ENCODE data around the gene SOCS4.
"Not testable (repeated sequence)": the region's sequence is repeated elsewhere in the genome, so short reads cannot be mapped to it uniquely, and the experiment has no call there.

SOCS4 gene

DNA sequence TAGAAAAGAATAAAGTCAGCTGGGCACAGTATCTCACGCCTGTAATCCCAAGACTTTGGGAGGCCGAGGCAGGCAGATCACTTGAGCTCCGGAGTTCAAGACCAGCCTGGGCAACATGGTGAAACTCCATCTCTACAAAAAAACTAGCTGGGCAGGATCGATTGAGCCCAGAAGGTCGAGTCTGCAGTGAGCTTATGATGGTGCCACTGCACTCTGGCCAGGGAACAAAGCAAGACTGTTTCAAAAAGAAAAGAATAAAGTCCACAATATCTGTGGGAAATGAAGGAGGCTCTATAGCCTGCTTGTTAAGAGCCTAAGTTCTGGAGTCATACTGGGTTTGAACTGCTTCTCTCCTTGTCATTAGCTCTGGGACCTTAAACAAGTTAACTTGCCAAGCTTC is 32.3 kb downstream of the SOCS4 start:
- TF ChIP-seq, protein P1, sequence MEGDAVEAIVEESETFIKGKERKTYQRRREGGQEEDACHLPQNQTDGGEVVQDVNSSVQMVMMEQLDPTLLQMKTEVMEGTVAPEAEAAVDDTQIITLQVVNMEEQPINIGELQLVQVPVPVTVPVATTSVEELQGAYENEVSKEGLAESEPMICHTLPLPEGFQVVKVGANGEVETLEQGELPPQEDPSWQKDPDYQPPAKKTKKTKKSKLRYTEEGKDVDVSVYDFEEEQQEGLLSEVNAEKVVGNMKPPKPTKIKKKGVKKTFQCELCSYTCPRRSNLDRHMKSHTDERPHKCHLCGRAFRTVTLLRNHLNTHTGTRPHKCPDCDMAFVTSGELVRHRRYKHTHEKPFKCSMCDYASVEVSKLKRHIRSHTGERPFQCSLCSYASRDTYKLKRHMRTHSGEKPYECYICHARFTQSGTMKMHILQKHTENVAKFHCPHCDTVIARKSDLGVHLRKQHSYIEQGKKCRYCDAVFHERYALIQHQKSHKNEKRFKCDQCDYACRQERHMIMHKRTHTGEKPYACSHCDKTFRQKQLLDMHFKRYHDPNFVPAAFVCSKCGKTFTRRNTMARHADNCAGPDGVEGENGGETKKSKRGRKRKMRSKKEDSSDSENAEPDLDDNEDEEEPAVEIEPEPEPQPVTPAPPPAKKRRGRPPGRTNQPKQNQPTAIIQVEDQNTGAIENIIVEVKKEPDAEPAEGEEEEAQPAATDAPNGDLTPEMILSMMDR (conservative IDR thresholded peaks at IDR 0.05; ENCODE audit: low read depth, low read length): no peak
- no peak overlapping the region for H3K4me3 ChIP-seq (ENCODE audit: low read length)
- DNase-seq (ENCODE audit: low read depth): no peak

DNA sequence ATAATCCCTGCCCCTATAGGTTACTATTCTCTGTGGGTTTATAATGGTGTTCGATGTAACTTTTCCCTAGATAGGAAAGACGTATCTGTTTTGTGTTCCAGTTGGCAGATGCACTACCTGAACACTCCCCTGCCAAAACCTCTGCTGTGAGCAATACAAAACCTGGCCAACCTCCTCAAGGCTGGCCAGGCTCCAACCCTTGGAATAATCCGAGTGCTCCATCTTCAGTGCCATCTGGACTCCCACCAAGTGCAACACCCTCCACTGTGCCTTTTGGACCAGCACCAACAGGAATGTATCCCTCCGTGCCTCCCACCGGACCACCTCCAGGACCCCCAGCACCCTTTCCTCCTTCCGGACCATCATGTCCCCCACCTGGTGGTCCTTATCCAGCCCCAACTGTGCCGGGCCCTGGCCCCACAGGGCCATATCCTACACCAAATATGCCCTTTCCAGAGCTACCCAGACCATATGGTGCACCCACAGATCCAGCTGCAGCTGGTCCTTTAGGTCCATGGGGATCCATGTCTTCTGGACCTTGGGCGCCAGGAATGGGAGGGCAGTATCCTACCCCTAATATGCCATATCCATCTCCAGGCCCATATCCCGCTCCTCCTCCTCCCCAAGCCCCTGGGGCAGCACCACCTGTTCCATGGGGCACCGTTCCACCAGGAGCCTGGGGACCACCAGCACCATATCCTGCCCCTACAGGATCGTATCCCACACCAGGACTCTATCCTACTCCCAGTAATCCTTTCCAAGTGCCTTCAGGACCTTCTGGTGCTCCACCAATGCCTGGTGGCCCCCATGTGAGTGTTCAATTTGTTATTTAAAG is 35.7 kb downstream of the SOCS4 start:
- H3K4me3 ChIP-seq (ENCODE audit: low read length): no peak overlapping the region
- DNase-seq (ENCODE audit: low read depth): no peak
- TF ChIP-seq, protein P1 (conservative IDR thresholded peaks at IDR 0.05; ENCODE audit: low read depth, low read length): no peak

DNA sequence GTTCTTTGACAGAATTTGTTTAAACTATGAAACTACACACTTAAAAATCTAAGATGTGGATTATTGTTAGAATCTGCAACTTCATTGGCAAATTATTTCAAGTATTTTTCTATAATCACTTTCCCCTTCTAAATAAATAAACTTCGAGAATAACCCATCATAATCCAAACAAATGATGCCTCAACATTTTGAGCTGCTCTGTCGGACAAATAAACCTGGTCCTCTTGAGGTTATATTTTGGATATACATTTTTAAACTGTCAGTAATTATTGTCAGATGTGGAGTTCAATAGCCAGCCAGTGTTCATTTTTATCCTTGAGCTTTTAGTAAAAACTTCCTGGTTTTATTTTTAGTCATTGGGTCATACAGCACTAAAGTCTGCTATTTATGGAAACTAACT is 37.9 kb downstream of the SOCS4 start:
- not testable (repeated sequence) for H3K4me3 ChIP-seq (ENCODE audit: low read length); DNase-seq (ENCODE audit: low read depth)

DNA sequence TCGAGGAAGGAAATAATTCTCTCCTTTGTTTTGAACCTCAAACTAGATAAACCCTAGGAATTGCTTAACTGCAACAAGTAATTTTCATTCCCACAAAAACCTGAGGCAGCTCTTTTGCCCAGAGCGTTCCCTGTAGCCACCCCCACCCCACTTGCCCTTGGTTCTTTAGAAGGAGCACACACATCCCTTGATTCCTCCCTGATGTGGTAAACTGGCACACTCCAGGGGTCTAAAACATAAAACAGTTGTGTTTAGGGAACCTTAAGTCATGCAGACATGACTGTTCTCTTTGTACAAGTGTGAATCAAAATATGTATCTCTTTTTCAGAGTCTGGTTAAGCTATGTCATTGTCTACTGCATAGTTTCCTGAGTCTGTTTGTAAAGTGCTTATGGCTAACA is 38.4 kb downstream of the SOCS4 start:
- DNase-seq (ENCODE audit: low read depth): no peak
- H3K4me3 ChIP-seq (ENCODE audit: low read length): no peak overlapping the region
- TF ChIP-seq, protein P1 (conservative IDR thresholded peaks at IDR 0.05; ENCODE audit: low read depth, low read length): no peak

DNA sequence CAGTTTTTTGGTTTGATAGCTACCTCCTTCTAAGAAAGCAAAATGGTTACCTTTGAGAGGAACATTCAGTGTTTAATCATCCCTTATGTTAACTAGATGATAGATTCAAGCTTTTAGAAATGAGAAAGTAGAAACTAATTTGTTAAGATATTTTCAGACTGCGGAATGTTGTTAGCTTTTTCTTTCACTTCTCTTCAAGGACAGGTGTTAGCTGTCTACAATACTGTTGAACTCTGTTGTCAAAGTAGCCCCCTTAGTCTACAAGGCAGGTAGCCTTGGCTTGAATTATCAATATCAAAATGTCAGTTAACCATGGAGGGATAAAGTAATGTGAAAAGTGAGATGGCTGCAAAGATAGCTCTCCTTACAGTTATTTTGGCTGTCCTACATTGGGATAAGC is 39.2 kb downstream of the SOCS4 start:
- DNase-seq (ENCODE audit: low read depth): no peak
- no peak overlapping the region for H3K4me3 ChIP-seq (ENCODE audit: low read length)
- TF ChIP-seq, protein P1 (conservative IDR thresholded peaks at IDR 0.05; ENCODE audit: low read depth, low read length): no peak

DNA sequence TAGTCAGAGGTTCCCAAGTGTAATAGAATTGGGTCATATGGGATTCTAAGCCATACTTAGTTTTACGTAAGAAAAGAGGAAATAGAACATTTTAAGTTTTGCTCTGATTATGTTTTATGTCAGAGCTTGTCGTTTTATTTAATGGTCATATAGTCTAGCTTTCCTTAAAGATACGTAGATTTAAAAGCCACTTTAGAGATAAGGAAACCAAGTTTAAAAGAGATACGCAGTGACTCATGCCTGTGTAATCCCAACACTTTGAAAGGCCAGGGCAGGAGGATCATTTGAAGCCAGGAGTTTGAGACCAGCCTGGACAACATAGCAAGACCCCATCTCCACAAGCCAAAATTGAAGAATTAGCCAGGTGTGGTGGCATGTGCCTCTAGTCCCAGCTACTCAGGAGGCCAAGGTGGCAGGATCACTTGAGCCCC is 44.0 kb downstream of the SOCS4 start:
- DNase-seq (ENCODE audit: low read depth): no peak
- H3K4me3 ChIP-seq (ENCODE audit: low read length): no peak overlapping the region
- TF ChIP-seq, protein P1 (conservative IDR thresholded peaks at IDR 0.05; ENCODE audit: low read depth, low read length): no peak

DNA sequence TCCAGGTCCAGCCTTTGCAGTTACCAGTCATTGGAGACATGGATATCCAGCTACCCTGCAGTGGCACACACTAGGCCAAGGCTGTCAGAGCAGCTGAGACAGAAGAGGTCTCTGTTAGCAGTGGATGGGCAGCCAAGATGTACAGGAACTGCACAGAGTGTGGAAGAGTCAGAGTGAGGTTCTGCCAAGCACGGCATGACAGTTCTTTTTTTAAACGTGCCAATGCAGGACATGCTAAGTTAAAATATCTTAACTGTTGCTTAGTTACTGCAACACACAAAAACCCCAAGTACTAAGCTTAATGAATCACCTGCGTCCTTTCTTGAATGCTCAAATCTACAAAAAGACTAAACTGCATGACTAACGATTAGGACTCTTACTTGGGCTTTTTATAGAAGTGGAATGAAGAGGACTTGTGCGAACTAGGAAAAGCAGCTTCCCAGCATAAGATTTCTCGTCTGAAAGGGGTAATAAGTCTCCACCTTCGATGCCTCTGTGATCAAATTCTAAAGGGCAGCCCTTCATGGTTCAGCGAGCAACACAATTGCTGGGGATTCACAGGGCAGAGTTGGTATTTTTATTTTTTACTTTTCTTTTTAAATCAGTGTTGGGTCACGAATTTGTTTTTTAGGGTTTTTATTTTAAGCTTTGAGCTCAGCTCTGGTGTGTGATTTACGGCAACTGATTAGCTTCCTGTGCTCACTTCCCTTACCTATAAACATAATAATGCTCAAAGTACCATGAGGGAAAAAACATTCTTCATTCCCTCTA is 45.0 kb downstream of the SOCS4 start:
- TF ChIP-seq, protein P1 (conservative IDR thresholded peaks at IDR 0.05; ENCODE audit: low read depth, low read length): no peak
- DNase-seq (ENCODE audit: low read depth): peak; percentile 89
- no peak overlapping the region for H3K4me3 ChIP-seq (ENCODE audit: low read length)
